Smooth muscle cell (in vitro differentiated cells): Measurements from ENCODE around the gene ZFAND3. TPM values are rescaled to one million over a fixed set of nuclear protein-coding genes. Genes with fewer than 3 reads are reported as not detected.

Experiments used
- DNase-seq: peaks from one replicate; lab custom pipeline; 2025; ENCODE audit not compliant: unreplicated experiment; lab: John Stamatoyannopoulos, UW
- H2AFZ ChIP-seq: fragments of 200-600 bp; sonication (generic); 2 replicates; pipeline ENCODE4 v1.6.0; 2016; ENCODE audit warnings: antibody characterized with exemption, low read depth, mild to moderate bottlenecking
- H3F3A ChIP-seq: fragments of 200-600 bp; sonication (generic); 2 replicates; pipeline ENCODE4 v1.6.0; 2017; ENCODE audit warnings: antibody characterized with exemption, low read depth
- H3K27ac ChIP-seq: fragments of 200-600 bp; sonication (generic); 2 replicates; pipeline ENCODE4 v1.5.1; 2016; ENCODE audit warnings: low read depth, mild to moderate bottlenecking
- H3K27me3 ChIP-seq: fragments of 200-600 bp; sonication (generic); 2 replicates; pipeline ENCODE4 v1.6.1; 2016; ENCODE audit warnings: low read depth, mild to moderate bottlenecking
- H3K36me3 ChIP-seq: fragments of 200-600 bp; sonication (generic); 2 replicates; pipeline ENCODE4 v1.5.1; 2016; ENCODE audit warnings: low read depth
- H3K4me1 ChIP-seq: fragments of 200-600 bp; sonication (generic); 2 replicates; pipeline ENCODE4 v1.5.1; 2016; ENCODE audit warnings: low read depth
- H3K4me2 ChIP-seq: fragments of 200-600 bp; sonication (generic); 2 replicates; pipeline ENCODE4 v1.6.0; 2016; ENCODE audit warnings: mild to moderate bottlenecking
- H3K4me3 ChIP-seq: fragments of 200-600 bp; sonication (generic); 2 replicates; pipeline ENCODE4 v1.5.1; 2016; ENCODE audit warnings: mild to moderate bottlenecking
- H3K79me2 ChIP-seq: fragments of 200-600 bp; sonication (generic); 2 replicates; pipeline ENCODE4 v1.6.0; 2016; ENCODE audit warnings: low read depth, mild to moderate bottlenecking
- H3K9ac ChIP-seq: fragments of 200-600 bp; sonication (generic); 2 replicates; pipeline ENCODE4 v1.6.0; 2016; ENCODE audit warnings: low read depth
- H3K9me3 ChIP-seq: fragments of 200-600 bp; sonication (generic); replicated peaks from 2 replicates; pipeline ENCODE4 v1.5.1; 2016; ENCODE audit warnings: low read depth
- H4K20me1 ChIP-seq: fragments of 200-600 bp; sonication (generic); 2 replicates; pipeline ENCODE4 v1.6.0; 2016; ENCODE audit warnings: low read depth
- WGBS: methylation state at CpG from one replicate; pipeline ENCODE4 v1.1.7; 2016; ENCODE audit warnings: low lambda C conversion rate; 5-methylcytosine and 5-hydroxymethylcytosine counted together
- polyA plus RNA-seq: library from polyadenylated mRNA; unstranded; fragments of >200 nt; fragmentation: Nextera tagmentation; extraction: Ambion mirVana; gene quantifications from 2 replicates; pipeline ENCODE4 v1.2.1, GENCODE V29; 2016
- total RNA-seq: library from RNA; depleted of rRNA; stranded (reverse); fragments of >200 nt; gene quantifications from 2 replicates; pipeline ENCODE4 v1.2.3, GENCODE V29; 2014
- TF ChIP-seq, protein P1 (sequence below): fragments of 200-600 bp; sonication (generic); IDR thresholded peaks from 2 replicates; pipeline ENCODE4 v1.5.1; 2017; ENCODE audit warnings: borderline replicate concordance, mild to moderate bottlenecking, antibody characterized with exemption; ENCODE audit not compliant: insufficient read depth, poor library complexity, severe bottlenecking

The ZFAND3 gene
- total and polyA plus RNA-seq, 2 experiments from 2014 or later: 27.6 to 40.5 TPM

DNA sequence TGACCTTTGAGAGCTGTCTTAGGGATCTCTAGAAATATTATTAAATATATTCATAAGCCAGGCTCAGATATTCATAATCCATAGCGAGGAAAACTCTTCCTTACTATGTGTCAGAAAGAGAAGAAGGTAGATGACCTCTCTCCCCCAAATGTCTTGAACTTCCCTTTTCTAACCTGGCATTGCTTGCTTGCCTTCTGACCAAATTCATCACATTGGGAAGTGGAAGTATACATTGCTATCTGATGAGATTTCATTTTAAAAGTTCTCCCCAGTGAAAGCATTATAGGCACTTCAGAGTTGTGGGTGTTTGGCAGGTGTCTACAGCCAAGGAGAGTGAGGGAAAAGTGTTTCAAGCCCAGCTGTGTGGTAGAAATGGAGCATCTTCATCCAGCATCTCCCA is 197.3 kb downstream of the ZFAND3 start:
- Histone ChIP-seq H3K4me3 (no peak overlapping the region), H3K4me2 (no peak overlapping the region), H3K27me3 (no peaks in the 10 kb centered on the region), H3K27ac (no peak overlapping the region), H3K9me3 (no peaks in the 10 kb centered on the region), H4K20me1 (peaks cover 100% of the 10 kb centered on the region), H2AFZ (no peak overlapping the region), H3F3A (no peaks in the 10 kb centered on the region), H3K4me1 (no peaks in the 10 kb centered on the region), H3K9ac (no peak overlapping the region), H3K79me2 (peaks cover 96% of the 10 kb centered on the region), H3K36me3 (no peaks in the 10 kb centered on the region)
- DNase-seq: no peak
- WGBS: 96% methylated on average over 1 of the region's 1 CpG
- TF ChIP-seq, protein P1, sequence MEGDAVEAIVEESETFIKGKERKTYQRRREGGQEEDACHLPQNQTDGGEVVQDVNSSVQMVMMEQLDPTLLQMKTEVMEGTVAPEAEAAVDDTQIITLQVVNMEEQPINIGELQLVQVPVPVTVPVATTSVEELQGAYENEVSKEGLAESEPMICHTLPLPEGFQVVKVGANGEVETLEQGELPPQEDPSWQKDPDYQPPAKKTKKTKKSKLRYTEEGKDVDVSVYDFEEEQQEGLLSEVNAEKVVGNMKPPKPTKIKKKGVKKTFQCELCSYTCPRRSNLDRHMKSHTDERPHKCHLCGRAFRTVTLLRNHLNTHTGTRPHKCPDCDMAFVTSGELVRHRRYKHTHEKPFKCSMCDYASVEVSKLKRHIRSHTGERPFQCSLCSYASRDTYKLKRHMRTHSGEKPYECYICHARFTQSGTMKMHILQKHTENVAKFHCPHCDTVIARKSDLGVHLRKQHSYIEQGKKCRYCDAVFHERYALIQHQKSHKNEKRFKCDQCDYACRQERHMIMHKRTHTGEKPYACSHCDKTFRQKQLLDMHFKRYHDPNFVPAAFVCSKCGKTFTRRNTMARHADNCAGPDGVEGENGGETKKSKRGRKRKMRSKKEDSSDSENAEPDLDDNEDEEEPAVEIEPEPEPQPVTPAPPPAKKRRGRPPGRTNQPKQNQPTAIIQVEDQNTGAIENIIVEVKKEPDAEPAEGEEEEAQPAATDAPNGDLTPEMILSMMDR: no peak

DNA sequence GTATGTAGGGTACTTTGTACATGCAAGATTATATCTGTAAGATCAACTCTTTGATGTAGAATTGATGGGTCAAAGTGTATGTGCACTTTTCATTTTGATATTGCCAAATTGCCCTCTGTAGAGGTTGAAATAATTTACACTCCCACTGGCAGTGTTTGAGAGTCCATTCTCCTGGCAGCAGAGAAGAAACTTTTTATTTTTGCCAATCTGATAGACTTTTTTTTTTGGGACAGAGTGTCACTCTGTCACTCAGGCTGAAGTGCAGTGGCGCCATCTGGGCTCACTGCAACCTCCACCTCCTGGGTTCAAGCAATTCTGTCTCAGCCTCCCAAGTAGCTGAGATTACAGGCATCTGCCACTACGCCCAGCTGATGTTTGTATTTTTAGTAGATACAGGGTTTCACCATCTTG is 199.2 kb downstream of the ZFAND3 start:
- Histone ChIP-seq H2AFZ (no peak overlapping the region), H3K9ac (no peak overlapping the region), H3F3A (no peaks in the 10 kb centered on the region), H3K4me2 (no peak overlapping the region), H3K79me2 (peaks cover 96% of the 10 kb centered on the region), H3K4me1 (no peaks in the 10 kb centered on the region), H4K20me1 (peaks cover 100% of the 10 kb centered on the region), H3K4me3 (no peak overlapping the region), H3K9me3 (no peaks in the 10 kb centered on the region), H3K27ac (no peak overlapping the region), H3K36me3 (no peaks in the 10 kb centered on the region), H3K27me3 (no peaks in the 10 kb centered on the region)
- no peak for DNase-seq
- TF ChIP-seq, protein P1: no peak
- 92% methylated on average over 2 of the region's 2 CpGs for WGBS

DNA sequence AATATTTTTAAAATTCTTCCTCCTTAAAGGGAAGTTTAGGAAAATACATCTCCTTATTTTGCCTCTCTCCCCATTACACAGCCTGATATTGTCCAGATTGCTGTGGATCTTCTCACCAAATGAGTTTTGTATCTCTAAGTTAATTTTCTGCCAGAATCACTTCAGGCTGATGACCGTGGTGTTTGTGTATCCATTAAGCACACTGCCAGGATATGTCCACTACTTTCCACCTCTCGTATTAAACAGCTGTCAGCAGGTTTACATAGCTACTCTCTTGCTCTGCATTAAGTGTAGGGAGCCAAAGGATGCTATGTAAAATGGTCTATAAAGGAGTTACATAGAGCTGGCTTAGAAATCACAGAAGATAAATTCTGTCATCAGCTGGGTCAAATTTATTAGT is 201.1 kb downstream of the ZFAND3 start:
- H3K79me2 ChIP-seq: peaks cover 98% of the 10 kb centered on the region
- H3K4me3 ChIP-seq: no peak overlapping the region
- no peak for DNase-seq
- H3K27ac ChIP-seq: no peak overlapping the region
- H3K27me3 ChIP-seq: no peaks in the 10 kb centered on the region
- H3K4me2 ChIP-seq: no peak overlapping the region
- no peak overlapping the region for H2AFZ ChIP-seq
- WGBS: 85% methylated on average over 2 of the region's 2 CpGs
- peaks cover 100% of the 10 kb centered on the region for H4K20me1 ChIP-seq
- TF ChIP-seq, protein P1: no peak
- no peaks in the 10 kb centered on the region for H3K9me3 ChIP-seq
- no peaks in the 10 kb centered on the region for H3K36me3 ChIP-seq
- no peak overlapping the region for H3K9ac ChIP-seq
- no peaks in the 10 kb centered on the region for H3K4me1 ChIP-seq
- H3F3A ChIP-seq: no peaks in the 10 kb centered on the region

DNA sequence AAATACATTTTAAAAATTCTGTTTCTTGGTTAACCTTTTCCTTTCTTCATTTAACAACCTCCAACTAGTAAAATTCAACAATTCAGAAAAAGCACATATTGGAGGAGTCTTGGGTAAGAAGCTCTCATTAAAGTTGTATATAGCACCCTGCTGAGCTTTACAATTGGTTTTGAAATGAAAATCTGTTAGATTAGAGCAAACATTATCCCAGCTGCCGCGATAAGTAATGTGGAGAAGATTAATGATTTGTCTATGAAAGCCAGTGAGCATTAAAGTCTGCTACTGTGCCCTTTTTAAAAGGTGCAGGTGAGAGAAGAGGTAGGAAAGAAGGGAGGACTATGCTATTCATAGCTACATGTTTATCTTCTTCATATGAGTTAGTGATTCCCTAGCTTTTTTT is 201.5 kb downstream of the ZFAND3 start:
- Histone ChIP-seq H3K4me2 (no peak overlapping the region), H4K20me1 (peaks cover 100% of the 10 kb centered on the region)
- TF ChIP-seq, protein P1: no peak

More for the DNA sequence above, 201.5 kb downstream of the ZFAND3 start:
- no peaks in the 10 kb centered on the region for H3K9me3 ChIP-seq
- H3K27me3 ChIP-seq: no peaks in the 10 kb centered on the region
- no peaks in the 10 kb centered on the region for H3K4me1 ChIP-seq
- no peak overlapping the region for H3K27ac ChIP-seq
- 94% methylated on average over 2 of the region's 2 CpGs for WGBS
- no peaks in the 10 kb centered on the region for H3K36me3 ChIP-seq
- H3K4me3 ChIP-seq: no peak overlapping the region
- H3K79me2 ChIP-seq: peaks cover 98% of the 10 kb centered on the region
- DNase-seq: no peak
- H3K9ac ChIP-seq: no peak overlapping the region
- no peaks in the 10 kb centered on the region for H3F3A ChIP-seq
- no peak overlapping the region for H2AFZ ChIP-seq
